Stimulated activated CD8-positive, alpha-beta memory T cell treated with anti-CD3 and anti-CD28 coated beads, Interleukin-4, amount 100 ng/mL, for 1 hour (primary cell): ENCODE data around the gene OR52J3.
"Not testable (repeated sequence)": the region's sequence is repeated elsewhere in the genome, so short reads cannot be mapped to it uniquely, and the experiment has no call there.

Experiments used
- DNase-seq, 2 donors: peaks; one replicate each; pipeline ENCODE4 v3.0.0-alpha.2; 2020; ENCODE audit warnings: low read depth in 2 of 2, low spot score in 1 of 2

The OR52J3 gene

DNA sequence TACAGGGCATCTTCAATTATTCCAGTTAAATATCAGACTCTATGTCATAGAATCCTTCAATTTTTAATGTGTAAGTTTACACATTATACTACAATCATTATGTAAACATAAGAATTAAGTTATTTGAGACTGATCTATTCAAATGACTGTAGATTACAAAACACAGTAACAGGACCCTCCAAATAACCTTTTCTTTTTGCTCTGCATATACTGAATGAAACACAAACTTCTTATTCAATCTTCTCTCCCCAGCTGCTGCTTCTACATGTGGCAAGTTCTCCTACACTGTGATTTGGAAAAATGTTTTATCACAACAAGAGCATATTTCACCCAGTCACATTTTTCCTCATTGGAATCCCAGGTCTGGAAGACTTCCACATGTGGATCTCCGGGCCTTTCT is at the start of gene OR52J3:
TSS of gene OR52J3 (plus strand) at position 301 of the 400 bp plus-strand sequence. CDS start at position 301, 0 bp downstream.
- DNase-seq, result no peak

DNA sequence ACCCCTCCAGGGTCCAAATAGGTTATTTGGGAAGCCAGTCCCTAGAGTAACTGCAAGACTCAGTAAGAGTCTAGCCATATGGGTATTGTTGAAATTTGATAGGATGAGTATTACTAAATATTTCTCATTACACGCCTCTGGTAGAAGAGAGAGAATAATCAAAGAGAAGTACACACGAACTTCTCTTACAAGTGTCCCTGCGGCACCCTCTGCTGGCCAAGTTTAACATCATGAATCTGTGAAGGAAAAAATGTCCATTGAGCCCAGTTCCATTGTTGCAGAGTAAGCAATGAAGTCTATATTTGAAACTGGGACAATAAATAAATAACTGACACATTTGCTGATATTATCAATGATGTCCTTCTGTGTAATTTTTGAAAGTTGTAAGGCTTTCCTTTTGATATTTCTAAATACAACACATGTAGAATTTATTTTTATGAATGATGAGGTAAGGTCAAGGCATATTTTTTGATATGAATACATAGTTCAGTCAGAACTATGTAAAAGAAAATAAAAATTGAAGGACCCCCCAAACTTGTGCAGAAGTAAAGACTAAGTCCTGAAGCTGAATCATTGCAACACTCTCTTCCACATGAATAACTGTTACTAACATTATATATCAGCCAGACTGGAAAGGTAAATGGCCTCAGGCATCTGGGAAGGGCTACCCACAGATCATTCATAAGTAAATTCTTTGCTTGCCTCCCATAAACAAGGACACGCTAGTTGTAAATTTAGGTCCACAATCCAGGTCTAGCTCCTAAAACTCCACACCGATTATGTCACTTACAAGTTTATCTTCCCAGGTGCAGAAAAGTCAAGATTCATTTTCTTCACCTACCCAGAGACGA is 41.7 kb upstream of the OR52J3 start:
- DNase-seq, result no peak

DNA sequence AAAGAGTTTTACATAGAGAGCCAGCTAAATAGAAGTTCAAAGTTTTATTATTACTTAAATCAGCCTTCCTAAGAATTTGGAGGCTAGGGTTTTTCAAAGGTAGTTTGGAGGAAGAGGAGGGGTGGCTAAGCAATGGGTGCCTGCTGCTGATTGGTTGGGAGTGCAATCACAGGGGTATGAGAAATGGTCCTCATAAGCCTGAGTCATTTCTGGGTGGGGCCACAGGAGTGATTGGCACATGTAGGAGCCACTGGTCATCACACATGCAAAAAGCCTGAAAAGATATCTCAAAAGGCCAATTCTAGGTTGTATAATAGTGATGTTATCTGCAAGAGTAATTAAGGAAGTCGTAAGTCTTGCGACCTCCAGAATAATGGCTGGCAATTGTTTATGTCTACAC is 38.8 kb upstream of the OR52J3 start:
- DNase-seq, result no peak

DNA sequence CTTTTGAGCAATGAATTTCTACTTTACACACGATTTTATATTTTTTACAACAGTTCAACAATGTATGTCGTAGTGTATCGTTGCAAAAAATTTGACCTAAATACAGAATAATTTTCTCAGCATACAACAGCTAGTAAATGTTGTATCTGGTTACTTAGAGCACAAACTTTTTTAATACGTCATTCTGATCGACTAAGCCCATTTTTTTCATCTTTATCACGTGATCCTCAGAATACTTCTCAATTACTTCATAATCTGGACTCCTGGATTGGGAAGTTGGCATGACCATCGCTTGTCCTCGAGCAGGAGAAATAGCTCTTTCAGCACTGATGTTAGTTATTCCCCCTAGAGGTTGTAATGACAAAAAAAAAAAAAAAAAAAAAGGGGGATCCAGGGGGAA is 35.1 kb upstream of the OR52J3 start:
- DNase-seq, result no peak

DNA sequence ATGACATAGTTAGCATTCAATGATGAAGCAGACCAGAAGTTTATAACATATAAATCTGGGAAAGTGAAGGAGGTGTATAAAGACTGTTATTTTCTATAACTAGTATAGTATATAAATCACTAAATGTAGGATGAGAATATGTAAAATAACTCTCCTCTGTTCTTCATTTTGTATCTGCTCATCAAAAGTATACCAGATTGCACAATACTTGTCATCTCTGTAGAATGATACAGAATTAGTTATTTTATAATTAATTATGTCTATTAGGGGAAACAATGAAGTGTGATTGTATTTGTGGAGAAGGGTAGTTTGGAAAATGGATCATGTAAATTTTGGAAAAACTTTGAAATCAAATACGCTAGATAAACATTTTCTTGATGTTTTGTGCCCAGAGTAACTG is 33.3 kb upstream of the OR52J3 start:
- no peak for DNase-seq

DNA sequence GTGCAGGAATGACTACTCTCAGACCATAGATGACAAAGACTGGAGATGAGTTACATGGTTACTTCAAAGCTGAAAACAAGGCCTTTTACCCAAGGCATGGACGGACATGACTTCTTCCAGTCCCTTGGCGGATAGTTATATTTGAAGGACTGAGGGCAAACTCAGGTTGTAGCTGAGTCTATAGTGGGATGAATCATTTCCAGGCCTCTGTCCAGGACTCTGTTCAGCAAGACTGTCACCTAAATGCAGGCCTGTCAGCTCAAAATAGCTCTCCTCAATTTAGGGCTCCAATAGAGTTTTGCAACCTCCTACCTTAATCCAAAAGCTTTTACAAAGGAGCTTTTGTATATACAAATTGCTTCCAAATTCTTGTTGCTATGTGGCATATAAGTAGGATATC is 24.3 kb upstream of the OR52J3 start:
- DNase-seq, result no peak

DNA sequence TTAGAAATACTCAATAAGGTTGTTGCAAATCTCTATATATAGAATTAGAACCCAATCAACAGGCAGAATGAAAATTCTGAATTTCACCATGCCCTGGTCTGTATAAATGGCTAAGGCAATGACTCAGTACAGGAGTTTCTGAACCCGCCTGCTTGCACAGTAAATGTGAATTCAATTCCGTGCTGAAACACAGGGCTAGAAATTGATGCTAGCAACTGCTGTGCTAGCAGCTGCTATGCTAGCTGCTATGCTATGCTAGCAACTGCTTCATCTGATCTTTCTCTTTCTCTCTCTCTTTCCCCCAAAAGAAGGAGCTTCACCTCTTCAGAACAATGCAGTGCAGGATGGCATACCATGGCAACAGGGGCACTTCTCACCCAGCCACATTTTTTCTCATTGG is 9.7 kb upstream of the OR52J3 start:
- no peak for DNase-seq

DNA sequence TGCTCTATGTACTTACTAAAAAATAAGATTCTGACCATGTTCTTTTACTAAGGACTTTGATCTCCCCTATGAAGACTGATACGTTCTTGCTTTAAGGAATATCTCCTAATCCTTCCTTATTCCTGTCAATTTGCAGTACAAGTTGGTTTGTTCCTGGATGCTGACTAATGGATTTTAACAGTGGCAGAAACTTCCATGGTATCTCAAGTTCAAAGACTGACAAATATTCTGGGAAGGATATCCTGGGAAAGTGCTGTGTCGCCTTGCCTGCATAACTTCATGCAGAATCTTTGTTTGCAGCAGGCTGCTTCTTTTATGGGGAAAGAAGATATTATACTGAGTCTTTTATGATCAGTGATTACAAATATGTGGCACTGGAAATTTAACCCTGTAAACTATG is 8.4 kb upstream of the OR52J3 start:
- no peak for DNase-seq

DNA sequence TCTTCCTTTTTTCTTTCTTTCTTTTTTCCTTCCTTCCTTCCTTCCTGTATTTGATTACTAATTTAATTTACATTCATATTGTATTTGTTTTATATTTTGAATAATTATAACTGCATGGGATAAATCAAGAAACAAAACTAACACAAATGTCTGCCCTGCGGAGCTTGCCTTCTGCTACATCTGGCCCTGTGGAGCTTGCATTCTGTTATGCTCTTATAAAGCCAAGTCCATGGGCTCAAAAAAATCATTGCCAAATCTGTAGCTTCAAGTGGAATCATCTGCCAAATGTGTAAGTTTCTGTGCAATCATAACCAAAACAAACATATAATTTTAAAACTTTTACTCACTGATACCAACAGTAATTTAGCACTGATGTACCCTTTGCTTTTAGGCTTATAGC is 8.0 kb upstream of the OR52J3 start:
- DNase-seq, result no peak

DNA sequence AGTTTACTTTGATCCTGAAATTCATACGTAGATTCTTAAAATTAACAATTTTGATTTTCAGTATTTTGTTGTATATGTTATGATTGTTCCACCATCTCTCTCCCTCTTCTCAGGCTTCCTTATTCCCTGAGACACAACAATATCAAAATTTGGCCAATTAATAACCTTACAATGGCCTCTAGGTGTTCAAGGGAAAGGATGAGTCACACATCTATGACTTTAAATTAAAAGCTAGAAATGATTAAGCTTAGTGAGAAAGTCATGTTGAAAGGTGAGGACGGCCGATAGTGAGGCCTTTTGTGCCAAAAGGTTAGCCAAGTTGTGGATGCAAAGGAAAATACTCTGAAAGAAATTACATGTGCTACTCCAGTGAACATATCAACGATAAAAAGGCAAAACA is 5.5 kb upstream of the OR52J3 start:
- no peak for DNase-seq

DNA sequence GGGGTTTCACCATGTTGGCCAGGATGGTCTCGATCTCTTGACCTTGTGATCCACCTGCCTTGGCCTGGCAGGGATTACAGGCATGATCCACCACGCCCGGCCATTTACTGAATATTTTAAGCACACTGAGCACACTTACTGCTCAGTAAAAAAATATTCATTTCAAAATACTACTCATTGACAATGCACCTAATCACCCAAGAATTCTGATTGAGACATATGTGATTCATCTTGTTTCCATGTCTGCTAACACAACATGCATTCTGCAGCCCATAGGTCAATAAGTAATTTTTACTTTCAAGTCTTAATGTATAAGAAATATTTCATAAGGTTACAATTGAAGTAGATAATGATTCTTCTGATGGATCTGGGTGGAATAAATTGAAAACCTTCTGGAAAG is 4.2 kb upstream of the OR52J3 start:
- DNase-seq, result no peak

DNA sequence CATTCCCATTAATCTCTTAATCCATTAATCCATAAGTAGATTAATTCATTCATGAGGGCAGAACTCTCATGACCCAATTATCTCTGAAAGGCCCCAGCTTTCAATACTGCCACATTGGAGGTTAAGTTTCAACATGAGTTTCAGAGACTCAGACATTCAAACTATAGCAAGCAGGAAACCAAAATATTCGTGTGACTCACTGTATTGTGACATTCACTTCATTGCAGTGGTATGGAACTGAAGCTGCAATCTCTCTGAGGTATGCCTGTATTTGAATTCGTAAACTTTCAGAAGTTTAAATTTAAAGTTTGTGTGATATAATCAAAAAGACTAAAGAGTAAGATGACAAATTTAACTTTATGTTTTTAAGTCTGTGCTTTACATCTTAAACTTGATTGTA is 2.9 kb upstream of the OR52J3 start:
- no peak for DNase-seq

DNA sequence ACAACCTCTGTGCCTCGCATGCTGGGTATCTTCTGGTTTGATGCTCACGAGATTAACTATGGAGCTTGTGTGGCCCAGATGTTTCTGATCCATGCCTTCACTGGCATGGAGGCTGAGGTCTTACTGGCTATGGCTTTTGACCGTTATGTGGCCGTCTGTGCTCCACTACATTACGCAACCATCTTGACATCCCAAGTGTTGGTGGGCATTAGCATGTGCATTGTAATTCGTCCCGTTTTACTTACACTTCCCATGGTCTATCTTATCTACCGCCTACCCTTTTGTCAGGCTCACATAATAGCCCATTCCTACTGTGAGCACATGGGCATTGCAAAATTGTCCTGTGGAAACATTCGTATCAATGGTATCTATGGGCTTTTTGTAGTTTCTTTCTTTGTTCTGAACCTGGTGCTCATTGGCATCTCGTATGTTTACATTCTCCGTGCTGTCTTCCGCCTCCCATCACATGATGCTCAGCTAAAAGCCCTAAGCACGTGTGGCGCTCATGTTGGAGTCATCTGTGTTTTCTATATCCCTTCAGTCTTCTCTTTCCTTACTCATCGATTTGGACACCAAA is 516 bp downstream of the OR52J3 start:
- no peak for DNase-seq

DNA sequence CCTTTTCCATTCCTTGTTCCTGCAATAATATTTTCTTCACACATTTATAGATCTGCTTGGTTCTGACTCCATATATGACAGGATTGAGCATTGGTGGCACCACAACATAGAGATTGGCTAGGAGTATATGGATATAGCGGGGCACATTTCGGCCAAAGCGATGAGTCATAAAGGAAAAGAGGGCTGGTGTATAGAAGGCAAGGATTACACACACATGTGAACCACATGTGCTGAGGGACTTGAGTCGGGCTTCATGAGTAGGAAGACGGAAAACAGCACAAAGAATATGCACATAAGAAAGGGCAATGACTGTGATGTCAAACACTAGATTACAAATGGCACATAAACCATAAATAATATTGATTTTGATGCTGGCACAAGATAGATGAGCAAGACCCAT is 12.4 kb downstream of the OR52J3 start:
- DNase-seq, result not testable (repeated sequence)

DNA sequence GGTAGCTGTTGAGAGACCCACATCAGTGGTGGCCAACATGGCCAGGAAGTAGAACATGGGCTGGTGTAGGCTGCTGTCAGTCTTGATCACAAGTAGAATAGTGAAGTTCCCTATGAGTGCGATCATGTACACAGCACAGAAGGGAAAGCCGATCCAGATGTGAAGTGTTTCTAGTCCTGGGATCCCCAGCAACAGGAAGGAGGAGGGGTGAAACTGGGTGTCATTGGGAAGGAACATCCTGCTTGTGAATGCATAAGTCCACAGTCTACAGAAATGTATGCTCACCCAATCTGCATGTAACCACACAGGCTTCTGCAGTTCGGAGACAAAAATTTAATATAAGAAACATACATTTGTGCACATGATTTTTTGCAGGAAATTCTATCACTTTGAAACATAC is 13.1 kb downstream of the OR52J3 start, which contains the start of gene OR52E2:
TSS of gene OR52E2 (minus strand) at position 237 of the 400 bp plus-strand sequence. CDS start at position 237, 0 bp downstream.
- no peak for DNase-seq

DNA sequence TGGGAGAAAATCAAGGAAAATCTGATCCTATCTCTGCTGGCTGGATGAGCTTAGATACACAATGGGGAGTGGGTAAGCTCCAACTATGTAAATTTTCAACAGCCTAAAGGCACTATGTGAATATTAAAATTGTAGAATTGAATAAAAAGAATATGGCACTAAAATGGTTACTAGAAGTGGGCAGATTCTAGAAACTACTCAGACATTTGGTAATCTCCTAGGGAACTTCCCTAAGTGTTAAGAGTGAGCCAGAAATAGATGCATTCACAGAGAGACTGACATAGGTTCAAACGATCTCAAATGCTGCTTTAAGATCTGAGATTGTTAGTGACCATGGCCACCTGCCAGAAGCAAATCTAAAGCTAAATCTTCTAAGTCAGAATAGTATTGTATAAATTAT is 18.7 kb downstream of the OR52J3 start:
- DNase-seq, result no peak

DNA sequence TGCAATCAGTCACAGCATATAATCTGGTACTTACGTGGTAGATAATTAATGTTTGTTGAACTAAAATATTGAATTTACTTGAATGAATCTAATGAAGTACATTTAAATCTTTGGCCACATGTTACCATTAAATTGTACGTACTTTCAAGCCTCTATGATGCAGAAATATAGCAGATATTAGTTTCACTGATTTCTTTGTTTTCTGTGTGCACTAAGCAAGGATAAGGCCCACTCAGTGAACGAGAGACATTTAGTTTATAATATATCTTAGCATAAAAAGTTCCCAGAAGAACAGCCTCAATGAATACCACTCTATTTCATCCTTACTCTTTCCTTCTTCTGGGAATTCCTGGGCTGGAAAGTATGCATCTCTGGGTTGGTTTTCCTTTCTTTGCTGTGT is 22.9 kb downstream of the OR52J3 start, which contains the start of gene OR52E1:
TSS of gene OR52E1 (plus strand) at position 301 of the 400 bp plus-strand sequence.
- no peak for DNase-seq

DNA sequence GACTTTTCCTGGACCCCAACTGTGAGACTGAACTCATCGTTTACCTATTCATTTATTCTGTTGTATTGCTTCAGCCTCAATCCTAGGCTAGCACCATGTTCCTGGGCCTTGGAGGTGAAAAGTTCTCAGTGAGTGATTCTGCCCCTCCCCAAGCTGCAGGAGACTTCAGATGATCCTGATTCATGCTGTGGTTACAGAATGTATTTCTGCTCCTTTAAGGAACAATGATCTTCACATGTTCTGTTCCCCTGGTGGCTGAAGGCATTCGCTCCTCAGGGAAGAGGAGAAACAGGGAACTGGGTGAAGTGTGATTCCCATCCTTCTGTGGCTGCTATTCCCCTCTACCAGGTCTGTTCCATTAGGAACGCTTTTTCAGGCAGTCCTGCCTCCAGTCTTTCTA is 25.5 kb downstream of the OR52J3 start:
- DNase-seq, result no peak

DNA sequence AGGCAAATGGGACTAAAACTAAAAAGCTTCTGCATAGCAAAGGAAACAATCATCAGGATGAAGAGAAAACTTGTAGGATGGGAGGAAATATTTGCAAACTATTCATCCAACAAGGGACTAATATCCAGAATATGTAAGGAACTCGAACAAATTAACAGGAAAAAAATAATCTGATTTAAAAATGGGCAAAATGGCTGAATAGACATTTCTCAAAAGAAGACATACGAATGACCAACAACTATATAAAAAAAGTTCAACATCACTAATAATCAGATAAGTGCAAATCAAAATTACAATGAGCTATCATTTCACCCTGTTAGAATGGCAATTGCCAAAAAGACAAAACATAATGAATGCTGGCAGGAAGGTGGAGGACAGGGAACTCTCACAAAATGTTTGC is 35.1 kb downstream of the OR52J3 start:
- DNase-seq, result no peak

DNA sequence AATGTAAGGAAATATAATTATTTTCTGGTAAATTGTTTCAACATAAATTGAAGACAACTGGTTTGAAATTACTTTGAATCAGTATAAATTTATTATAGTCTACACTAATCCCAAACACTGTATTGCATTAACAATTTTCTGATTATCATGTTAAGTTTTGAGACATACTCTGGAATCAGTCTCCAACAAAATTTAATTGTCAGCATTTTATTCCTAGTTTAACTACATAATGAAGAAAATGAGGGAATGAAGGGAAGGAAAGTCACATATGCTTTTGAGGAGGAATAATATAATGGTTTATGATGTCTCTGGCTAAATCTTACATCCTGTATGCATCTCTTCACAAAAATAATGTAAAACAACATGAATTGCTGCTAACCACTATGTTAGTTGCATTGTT is 37.3 kb downstream of the OR52J3 start:
- DNase-seq, result no peak

DNA sequence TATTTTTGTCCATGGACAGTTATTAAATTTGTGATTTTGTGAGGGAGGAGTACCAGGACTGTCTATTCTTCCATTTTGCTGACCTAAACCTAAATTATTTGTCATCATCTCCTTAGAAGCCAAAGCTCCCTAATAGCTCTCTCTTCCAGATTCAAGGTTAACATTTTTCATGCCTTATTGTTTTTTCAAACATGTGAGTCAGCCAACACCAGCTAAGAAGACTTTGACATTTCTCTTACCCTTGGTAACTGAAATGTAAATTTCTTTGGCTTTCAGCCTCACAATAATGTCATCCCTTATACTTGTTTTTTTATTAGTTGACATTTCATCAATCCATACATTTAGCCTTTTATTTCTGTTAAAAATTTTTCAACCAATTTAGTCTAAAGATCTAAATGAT is 42.2 kb downstream of the OR52J3 start:
- no peak for DNase-seq

DNA sequence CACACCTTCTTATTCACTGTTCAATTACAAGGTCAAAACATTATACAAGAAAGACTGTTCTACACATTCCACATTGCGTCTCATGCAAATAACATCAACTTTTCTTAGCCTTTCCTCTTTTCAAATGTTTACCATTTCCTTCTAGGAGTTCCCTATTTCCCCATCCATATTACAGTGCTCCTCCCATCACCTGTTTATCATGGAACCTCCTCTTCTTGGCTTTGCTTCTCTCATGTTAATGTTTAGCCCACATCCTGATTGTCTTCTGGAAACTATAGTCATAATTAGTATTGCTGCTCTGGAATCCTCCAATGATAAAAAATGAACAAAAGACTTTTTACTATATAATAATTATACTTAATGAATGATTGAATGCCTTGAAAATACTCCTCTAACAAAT is 44.3 kb downstream of the OR52J3 start:
- DNase-seq, result no peak
